ENCODE results near the gene AGGF1.
"Not testable (repeated sequence)": the region's sequence is repeated elsewhere in the genome, so short reads cannot be mapped to it uniquely, and the experiment has no call there.

AGGF1 gene

DNA sequence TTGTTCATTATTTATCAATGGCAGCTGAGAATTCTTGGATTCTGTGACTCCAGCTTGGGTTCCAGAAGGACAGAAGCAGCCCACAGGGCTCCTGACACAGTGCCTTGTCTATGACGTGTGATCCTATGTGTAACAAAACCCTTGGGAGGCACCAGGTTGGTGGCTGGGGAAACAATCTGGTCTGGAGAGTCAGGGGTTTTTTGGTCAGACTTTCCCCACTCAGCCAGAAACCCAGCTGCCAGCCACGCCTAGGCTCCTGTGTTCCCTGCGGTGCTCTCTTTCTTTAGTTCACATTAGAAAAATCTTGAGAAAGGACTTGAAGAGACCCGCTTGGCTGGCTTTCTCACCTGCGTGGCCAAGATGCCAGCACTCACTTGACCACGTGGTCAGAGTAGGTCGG, 72.3 kb downstream of the AGGF1 start:
- Histone ChIP-seq H3K27me3 (ENCODE audit: insufficient read depth, low read length) (no peaks in the 10 kb centered on the region), H3K9ac (ENCODE audit: low read depth, low read length) (no peak overlapping the region), H3K4me3 (ENCODE audit: low read length) (no peak overlapping the region), H3K9me3 (ENCODE audit: insufficient read depth, low read depth, low read length) (no peaks in the 10 kb centered on the region), H3K4me1 (ENCODE audit: insufficient read depth, low read length) (no peaks in the 10 kb centered on the region), H3K36me3 (ENCODE audit: insufficient read depth, low read depth, low read length) (no peaks in the 10 kb centered on the region), H3K27ac (ENCODE audit: low read length) (no peak overlapping the region)

DNA sequence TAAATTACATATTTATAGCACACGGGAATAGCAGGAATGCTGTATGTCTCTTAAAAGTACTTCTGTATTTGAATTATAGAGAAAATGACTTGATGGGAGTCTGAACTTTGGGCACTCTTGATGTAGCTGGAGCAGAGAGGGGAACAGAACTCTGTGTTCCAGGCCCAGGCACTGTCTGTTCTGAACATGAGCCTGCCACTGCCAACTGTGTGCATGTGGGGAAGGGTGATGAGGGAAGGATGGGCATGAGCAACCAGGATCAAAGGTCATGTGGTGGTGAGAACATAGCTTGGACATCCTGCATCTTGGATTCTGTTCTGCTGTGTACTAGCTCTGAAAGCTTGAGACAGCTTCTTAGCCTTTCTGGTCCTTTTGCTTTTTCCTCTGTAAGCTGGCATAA, 73.3 kb downstream of the AGGF1 start:
- no peak overlapping the region for H3K4me3 ChIP-seq (ENCODE audit: low read length)
- no peaks in the 10 kb centered on the region for H3K9me3 ChIP-seq (ENCODE audit: insufficient read depth, low read depth, low read length)
- no peak overlapping the region for H3K9ac ChIP-seq (ENCODE audit: low read depth, low read length)
- H3K27ac ChIP-seq (ENCODE audit: low read length) = no peak overlapping the region
- H3K27me3 ChIP-seq (ENCODE audit: insufficient read depth, low read length) = no peaks in the 10 kb centered on the region
- H3K4me1 ChIP-seq (ENCODE audit: insufficient read depth, low read length) = no peaks in the 10 kb centered on the region
- H3K36me3 ChIP-seq (ENCODE audit: insufficient read depth, low read depth, low read length) = no peaks in the 10 kb centered on the region

DNA sequence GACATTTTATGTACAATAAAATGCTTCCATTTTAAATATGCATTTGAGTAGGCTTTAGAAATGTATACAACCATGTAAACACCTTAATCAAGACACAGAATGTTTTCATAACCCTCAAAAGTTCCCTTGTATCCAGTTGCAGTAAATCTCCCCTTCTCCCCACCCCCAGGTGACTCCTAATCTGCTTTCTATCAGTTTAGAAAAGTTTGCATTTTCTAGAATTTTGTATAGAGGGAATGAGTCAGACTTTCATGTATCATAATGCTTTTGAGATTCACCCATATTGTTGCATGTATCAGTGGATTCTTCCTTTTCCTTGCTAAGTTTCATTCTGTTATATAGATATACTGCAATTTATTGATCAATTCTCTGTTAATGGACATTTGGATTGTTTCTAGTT, 74.6 kb downstream of the AGGF1 start:
- H3K9ac ChIP-seq (ENCODE audit: low read depth, low read length) = no peak overlapping the region
- H3K27ac ChIP-seq (ENCODE audit: low read length) = no peak overlapping the region

DNA sequence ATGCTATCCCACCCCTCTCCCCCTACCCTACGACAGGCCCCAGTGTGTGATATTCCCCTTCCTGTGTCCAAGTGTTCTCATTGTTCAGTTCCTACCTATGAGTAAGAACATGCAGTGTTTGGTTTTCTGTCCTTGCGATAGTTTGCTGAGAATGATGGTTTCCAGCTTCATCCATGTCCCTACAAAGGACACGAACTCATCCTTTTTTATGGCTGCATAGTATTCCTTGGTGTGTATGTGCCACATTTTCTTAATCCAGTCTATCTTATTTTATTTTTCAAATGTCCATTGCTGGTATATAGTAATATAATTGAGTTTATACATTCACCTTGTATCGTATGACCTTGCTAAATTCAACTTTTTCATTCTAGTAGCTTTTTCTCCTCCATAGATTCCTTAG, 76.8 kb downstream of the AGGF1 start:
- H3K9me3 ChIP-seq (ENCODE audit: insufficient read depth, low read depth, low read length); H3K27ac ChIP-seq (ENCODE audit: low read length): not testable (repeated sequence)

More for the DNA sequence above, 74.6 kb downstream of the AGGF1 start:
- H3K36me3 ChIP-seq (ENCODE audit: insufficient read depth, low read depth, low read length) = no peaks in the 10 kb centered on the region
- no peak overlapping the region for H3K4me3 ChIP-seq (ENCODE audit: low read length)
- H3K27me3 ChIP-seq (ENCODE audit: insufficient read depth, low read length) = no peaks in the 10 kb centered on the region
- no peaks in the 10 kb centered on the region for H3K9me3 ChIP-seq (ENCODE audit: insufficient read depth, low read depth, low read length)
- no peaks in the 10 kb centered on the region for H3K4me1 ChIP-seq (ENCODE audit: insufficient read depth, low read length)

More for the DNA sequence above, 76.8 kb downstream of the AGGF1 start:
- H3K27me3 ChIP-seq (ENCODE audit: insufficient read depth, low read length); H3K4me1 ChIP-seq (ENCODE audit: insufficient read depth, low read length); H3K36me3 ChIP-seq (ENCODE audit: insufficient read depth, low read depth, low read length); H3K9ac ChIP-seq (ENCODE audit: low read depth, low read length); H3K4me3 ChIP-seq (ENCODE audit: low read length): not testable (repeated sequence)

All from iPS-20b (cell line).